Sigmoid colon (tissue), 7 donors: ENCODE results near the gene IQSEC2. TPM values are rescaled to one million over a fixed set of nuclear protein-coding genes. Genes with fewer than 3 reads are reported as not detected.
A peak's percentile ranks its signal among the peaks of the same experiment; 100 is the strongest.

Source experiments
- DNase-seq: peaks from one replicate; pipeline ENCODE4 v3.0.0-alpha.2; 2019
- H3K27ac ChIP-seq, 4 donors: fragments of 200-600 bp; sonication (generic); one replicate each; pipeline ENCODE4 v1.5.1; 2016 to 2019; ENCODE audit warnings: mild to moderate bottlenecking in 1 of 4
- H3K27me3 ChIP-seq, 3 donors: fragments of 200-600 bp; sonication (generic); one replicate each; pipeline ENCODE4 v1.5.1; 2019; ENCODE audit warnings: mild to moderate bottlenecking in 1 of 3
- H3K36me3 ChIP-seq, 4 donors: fragments of 200-600 bp; sonication (generic); one replicate each; pipeline ENCODE4 v1.5.1; 2016 to 2019
- H3K4me1 ChIP-seq, 4 donors: fragments of 200-600 bp; sonication (generic); one replicate each; pipeline ENCODE4 v1.5.1; 2017 to 2019
- H3K4me3 ChIP-seq, 4 donors: fragments of 200-600 bp; sonication (generic); one replicate each; pipeline ENCODE4 v1.5.1; 2017 to 2019; ENCODE audit warnings: mild to moderate bottlenecking in 2 of 4, moderate library complexity in 1 of 4
- H3K9me3 ChIP-seq, 4 donors: fragments of 200-600 bp in 3 of 4; sonication (generic) in 3 of 4; one replicate each; pipeline versions ENCODE4 v1.5.1 to v1.6.1; 2013 to 2019
- CTCF ChIP-seq, 4 experiments: fragments of 450-650 bp in 3 of 4; fragments of 200-600 bp in 1 of 4; IDR thresholded peaks; one replicate each; pipeline ENCODE4 v1.5.1; 2016 to 2019; ENCODE audit warnings: antibody characterized with exemption in 4 of 4, mild to moderate bottlenecking in 3 of 4, moderate library complexity in 2 of 4
- EP300 ChIP-seq, 4 donors: sonication (generic); formaldehyde crosslinking; IDR thresholded peaks; one replicate each; pipeline ENCODE4 v1.6.1; 2017; ENCODE audit warnings: antibody characterized with exemption in 4 of 4
- POLR2A ChIP-seq, 2 donors: fragments of 450-650 bp; IDR thresholded peaks; one replicate each; pipeline ENCODE4 v1.6.1; 2016; ENCODE audit warnings: antibody characterized with exemption in 2 of 2, mild to moderate bottlenecking in 2 of 2, moderate library complexity in 2 of 2
- POLR2AphosphoS5 ChIP-seq, 4 donors: sonication (generic); formaldehyde crosslinking; IDR thresholded peaks; one replicate each; pipeline ENCODE4 v1.6.1; 2017; ENCODE audit warnings: antibody characterized with exemption in 4 of 4
- WGBS, 2 donors: extraction: QIAGEN DNeasy Blood & Tissue Kit; methylation state at CpG; one replicate each; pipeline ENCODE4 v1.1.7; 2013; 5-methylcytosine and 5-hydroxymethylcytosine counted together
- intact Hi-C: fragments of 100-400 bp; cut with DNase I; formaldehyde crosslinking; loops from one replicate; pipeline ENCODE4 v1.15.1; 2023
- polyA plus RNA-seq, 3 donors: library from polyadenylated mRNA; stranded (reverse); fragments of 200-250 nt; gene quantifications; one replicate each; pipeline ENCODE4 v1.2.3, GENCODE V29; 2013
- total RNA-seq, 4 donors: library from RNA; depleted of rRNA; stranded (reverse); fragments of >200 nt; gene quantifications; one replicate each; pipeline ENCODE4 v1.1.0, GENCODE V29; 2016
- donor health status: healthy with polysubstance abuse.
- donor health status: Bipolar disorder and iron deficiency.
- donor health status: healthy.

IQSEC2 gene
- total and polyA plus RNA-seq, 7 donors = 13.6 to 27.5 (median 19.7) TPM

GRCh38 chrX:53291596-53291995 is 10.2 kb upstream of the IQSEC2 start:
- no peak for TF ChIP-seq POLR2A (IDR thresholded peaks at IDR 0.05)
- TF ChIP-seq POLR2AphosphoS5 (IDR thresholded peaks at IDR 0.05) = no peak
- no peak for TF ChIP-seq EP300 (IDR thresholded peaks at IDR 0.05)
- no peak for TF ChIP-seq CTCF (IDR thresholded peaks at IDR 0.05)
- Histone ChIP-seq H3K9me3 (no peaks in the 10 kb centered on the region), H3K27ac (no peak overlapping the region), H3K4me1 (peaks cover 0 to 19% (median 14%) of the 10 kb centered on the region in 4 donors), H3K27me3 (no peaks in the 10 kb centered on the region), H3K4me3 (no peak overlapping the region), H3K36me3 (no peaks in the 10 kb centered on the region)
- intact Hi-C loops = no loop called here
- DNase-seq = no peak
- 83 to 93% methylated on average over 3 of the region's 3 CpGs for WGBS, 2 donors

GRCh38 chrX:53290441-53291041 is 9.2 kb upstream of the IQSEC2 start:
- 91 to 95% methylated on average over 7 of the region's 7 CpGs for WGBS, 2 donors
- Histone ChIP-seq H3K27me3 (no peaks in the 10 kb centered on the region), H3K4me1 (peaks cover 0 to 25% (median 18%) of the 10 kb centered on the region in 4 donors), H3K27ac (no peak overlapping the region), H3K4me3 (no peak overlapping the region), H3K9me3 (no peaks in the 10 kb centered on the region), H3K36me3 (no peaks in the 10 kb centered on the region)
- no peak for DNase-seq
- intact Hi-C loops = no loop called here
- TF ChIP-seq POLR2A (IDR thresholded peaks at IDR 0.05) = no peak

- peaks cover 0 to 39% (median 26%) of the 10 kb centered on the region in 4 donors for H3K4me1 ChIP-seq
- DNase-seq = no peak
- H3K36me3 ChIP-seq = no peaks in the 10 kb centered on the region
- WGBS, 2 donors = 25 to 32% methylated on average over 8 of the region's 8 CpGs
- no peaks in the 10 kb centered on the region for H3K9me3 ChIP-seq
- no peak overlapping the region for H3K4me3 ChIP-seq
- no peaks in the 10 kb centered on the region for H3K27me3 ChIP-seq
- TF ChIP-seq EP300 (IDR thresholded peaks at IDR 0.05) (no peak), POLR2AphosphoS5 (IDR thresholded peaks at IDR 0.05) (no peak), POLR2A (IDR thresholded peaks at IDR 0.05) (no peak), CTCF (IDR thresholded peaks at IDR 0.05) (no peak)
- H3K27ac ChIP-seq = peak overlapping the region; percentile 54 to 77 (median 72)
- intact Hi-C loops = loop anchor here (10.0 kb wide), 1 partner anchor 147 kb away; the partner anchor contains the start of gene HSD17B10
These were observed 6.8 kb upstream of the IQSEC2 start for GRCh38 chrX:53288189-53288588.

- H3K27ac ChIP-seq = peak overlapping the region; percentile 54 to 77 (median 72)
- no peaks in the 10 kb centered on the region for H3K27me3 ChIP-seq
- no peaks in the 10 kb centered on the region for H3K9me3 ChIP-seq
- TF ChIP-seq CTCF (IDR thresholded peaks at IDR 0.05) (no peak), EP300 (IDR thresholded peaks at IDR 0.05) (no peak), POLR2AphosphoS5 (IDR thresholded peaks at IDR 0.05) (peak in 2 of 4 donors; percentile 20 to 36), POLR2A (IDR thresholded peaks at IDR 0.05) (no peak)
- WGBS, 2 donors = 2 to 8% methylated on average over 11 of the region's 11 CpGs
- peak; percentile 84 for DNase-seq
- peaks cover 0 to 45% (median 28%) of the 10 kb centered on the region in 4 donors for H3K4me1 ChIP-seq
- H3K4me3 ChIP-seq = no peak overlapping the region
- no peaks in the 10 kb centered on the region for H3K36me3 ChIP-seq
- intact Hi-C loops = loop anchor here (10.0 kb wide), 1 partner anchor 147 kb away; the partner anchor contains the start of gene HSD17B10
These were observed 6.2 kb upstream of the IQSEC2 start for GRCh38 chrX:53287493-53288138.

GRCh38 chrX:53286171-53286570 is 4.8 kb upstream of the IQSEC2 start:
- 21 to 56% methylated on average over 3 of the region's 3 CpGs for WGBS, 2 donors
- Histone ChIP-seq H3K27ac (peak overlapping the region in 3 of 4 donors; percentile 47 to 77 (median 70)), H3K4me3 (no peak overlapping the region), H3K4me1 (peaks cover 0 to 56% (median 38%) of the 10 kb centered on the region in 4 donors), H3K27me3 (no peaks in the 10 kb centered on the region), H3K9me3 (no peaks in the 10 kb centered on the region), H3K36me3 (no peaks in the 10 kb centered on the region)
- DNase-seq = no peak
- no peak for TF ChIP-seq EP300 (IDR thresholded peaks at IDR 0.05)
- TF ChIP-seq CTCF (IDR thresholded peaks at IDR 0.05) = no peak
- no peak for TF ChIP-seq POLR2AphosphoS5 (IDR thresholded peaks at IDR 0.05)
- no peak for TF ChIP-seq POLR2A (IDR thresholded peaks at IDR 0.05)
- intact Hi-C loops = loop anchor here (10.0 kb wide), 1 partner anchor 149 kb away; the partner anchor contains the start of gene HSD17B10
